Loucy (cell line): Measurements from ENCODE around the gene SLC35A4.

Source experiments
- H2AFZ ChIP-seq: fragments of 200-600 bp; sonication (generic); 2 replicates; pipeline ENCODE4 v1.6.0; 2016; ENCODE audit warnings: antibody characterized with exemption, mild to moderate bottlenecking, low read length, moderate library complexity
- H3F3A ChIP-seq: fragments of 200-600 bp; 2 replicates; pipeline ENCODE4 v1.6.0; 2016; ENCODE audit warnings: antibody characterized with exemption, low read depth, mild to moderate bottlenecking
- H3K27me3 ChIP-seq: fragments of 200-600 bp; sonication (generic); 2 replicates; pipeline ENCODE4 v1.6.1; 2014; ENCODE audit warnings: low read length, mild to moderate bottlenecking; ENCODE audit not compliant: insufficient read depth, poor library complexity, severe bottlenecking
- H3K36me3 ChIP-seq: fragments of 200-600 bp; sonication (generic); 2 replicates; pipeline ENCODE4 v1.6.1; 2016; ENCODE audit warnings: low read length; ENCODE audit not compliant: insufficient read depth
- H3K4me1 ChIP-seq: fragments of 200-600 bp; sonication (generic); 2 replicates; pipeline ENCODE4 v1.5.1; 2014; ENCODE audit warnings: low read length, mild to moderate bottlenecking; ENCODE audit not compliant: insufficient read depth, poor library complexity, severe bottlenecking
- H3K4me2 ChIP-seq: fragments of 200-600 bp; sonication (generic); 2 replicates; pipeline ENCODE4 v1.6.0; 2014; ENCODE audit warnings: antibody characterized with exemption, low read length, low read depth, mild to moderate bottlenecking; ENCODE audit not compliant: poor library complexity, severe bottlenecking
- H3K4me3 ChIP-seq: fragments of 200-600 bp; sonication (generic); 2 replicates; pipeline ENCODE4 v1.5.1; 2014; ENCODE audit warnings: low read length, mild to moderate bottlenecking, mixed read lengths; ENCODE audit not compliant: poor library complexity, severe bottlenecking
- H3K79me2 ChIP-seq: fragments of 200-600 bp; sonication (generic); 2 replicates; pipeline ENCODE4 v1.6.1; 2014; ENCODE audit warnings: low read length; ENCODE audit not compliant: insufficient read depth
- H3K9ac ChIP-seq: fragments of 200-600 bp; sonication (generic); 2 replicates; pipeline ENCODE4 v1.6.0; 2014; ENCODE audit warnings: mild to moderate bottlenecking, low read depth, low read length, moderate library complexity; ENCODE audit not compliant: poor library complexity, severe bottlenecking
- H3K9me2 ChIP-seq: fragments of 200-600 bp; sonication (generic); replicated peaks from 2 replicates; pipeline ENCODE4 v1.6.1; 2016; ENCODE audit warnings: low read depth, low read length, mixed read lengths
- H3K9me3 ChIP-seq: fragments of 200-600 bp; sonication (generic); 2 replicates; pipeline ENCODE4 v1.6.1; 2014; ENCODE audit warnings: mild to moderate bottlenecking, antibody characterized with exemption, low read length, low read depth; ENCODE audit not compliant: insufficient read depth
- H4K20me1 ChIP-seq: fragments of 200-600 bp; sonication (generic); 2 replicates; pipeline ENCODE4 v1.6.0; 2014; ENCODE audit warnings: antibody characterized with exemption, low read length, mild to moderate bottlenecking; ENCODE audit not compliant: insufficient read depth, poor library complexity, severe bottlenecking
- CTCF ChIP-seq: fragments of 200-600 bp; sonication (generic); conservative IDR thresholded peaks from 2 replicates; pipeline ENCODE4 v1.5.1; 2014; ENCODE audit warnings: mild to moderate bottlenecking, antibody characterized with exemption, low read length
- EZH2phosphoT487 ChIP-seq: fragments of 200-600 bp; IDR thresholded peaks from 2 replicates; pipeline ENCODE4 v1.6.1; 2018; ENCODE audit warnings: antibody characterized with exemption, mild to moderate bottlenecking, moderate library complexity, borderline replicate concordance

The SLC35A4 gene, protein sequence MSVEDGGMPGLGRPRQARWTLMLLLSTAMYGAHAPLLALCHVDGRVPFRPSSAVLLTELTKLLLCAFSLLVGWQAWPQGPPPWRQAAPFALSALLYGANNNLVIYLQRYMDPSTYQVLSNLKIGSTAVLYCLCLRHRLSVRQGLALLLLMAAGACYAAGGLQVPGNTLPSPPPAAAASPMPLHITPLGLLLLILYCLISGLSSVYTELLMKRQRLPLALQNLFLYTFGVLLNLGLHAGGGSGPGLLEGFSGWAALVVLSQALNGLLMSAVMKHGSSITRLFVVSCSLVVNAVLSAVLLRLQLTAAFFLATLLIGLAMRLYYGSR

GRCh38 chr5:140564196-140565023 is at the start of gene SLC35A4, which contains the start of gene APBB3:
SLC35A4 (plus strand) TSS chr5:140564828; CDS start chr5:140567170, 2,342 bp downstream.
APBB3 (minus strand) TSS chr5:140564598; CDS start chr5:140564245, 353 bp downstream.
- H3K27me3 ChIP-seq: no peaks in the 10 kb centered on the region
- peaks cover 3% of the 10 kb centered on the region; the same call in 1 of the 2 replicates for H3K36me3 ChIP-seq
- peak within 1 kb of the TSS; percentile 92 for H2AFZ ChIP-seq
- peak within 1 kb of the TSS; percentile 99 for H3K4me3 ChIP-seq
- H4K20me1 ChIP-seq: peaks cover 6% of the 10 kb centered on the region
- H3K79me2 ChIP-seq: peaks cover 47% of the 10 kb centered on the region
- peak within 1 kb of the TSS; percentile 97 for H3K9ac ChIP-seq
- H3K9me3 ChIP-seq: no peaks in the 10 kb centered on the region
- no peak for TF ChIP-seq EZH2phosphoT487
- no peak for TF ChIP-seq CTCF
- no peaks in the 10 kb centered on the region for H3F3A ChIP-seq
- no peaks in the 10 kb centered on the region for H3K9me2 ChIP-seq
- peak within 1 kb of the TSS; percentile 87 for H3K4me2 ChIP-seq
- peaks cover 28% of the 10 kb centered on the region for H3K4me1 ChIP-seq

- H2AFZ ChIP-seq: no peak overlapping the region
- H3K4me1 ChIP-seq: no peaks in the 10 kb centered on the region
- H4K20me1 ChIP-seq: no peaks in the 10 kb centered on the region
- no peaks in the 10 kb centered on the region for H3K27me3 ChIP-seq
- H3K4me2 ChIP-seq: no peak overlapping the region
- no peaks in the 10 kb centered on the region for H3F3A ChIP-seq
- TF ChIP-seq CTCF (no peak), EZH2phosphoT487 (no peak)
- no peaks in the 10 kb centered on the region for H3K9me3 ChIP-seq
- no peaks in the 10 kb centered on the region for H3K79me2 ChIP-seq
- H3K36me3 ChIP-seq: peaks cover 53% of the 10 kb centered on the region
- no peaks in the 10 kb centered on the region for H3K9me2 ChIP-seq
- no peak overlapping the region for H3K4me3 ChIP-seq
- H3K9ac ChIP-seq: no peak overlapping the region
Observed at GRCh38 chr5:140524003-140524402, 40.6 kb upstream of the SLC35A4 start.

GRCh38 chr5:140540227-140540626 is 24.4 kb upstream of the SLC35A4 start:
- H2AFZ ChIP-seq: no peak overlapping the region
- H3K9me2 ChIP-seq: no peaks in the 10 kb centered on the region
- H4K20me1 ChIP-seq: peaks cover 3% of the 10 kb centered on the region
- no peaks in the 10 kb centered on the region for H3K9me3 ChIP-seq
- H3K4me3 ChIP-seq: no peak overlapping the region
- no peak for TF ChIP-seq EZH2phosphoT487
- no peak for TF ChIP-seq CTCF
- H3K4me2 ChIP-seq: no peak overlapping the region
- H3K27me3 ChIP-seq: no peaks in the 10 kb centered on the region
- H3K36me3 ChIP-seq: peaks cover 69% of the 10 kb centered on the region
- H3K79me2 ChIP-seq: no peaks in the 10 kb centered on the region
- H3K9ac ChIP-seq: no peak overlapping the region
- H3K4me1 ChIP-seq: no peaks in the 10 kb centered on the region
- no peaks in the 10 kb centered on the region for H3F3A ChIP-seq
